Ovary (tissue), 9 donors: Measurements from ENCODE around the gene IL10RA. TPM values are rescaled to one million over a fixed set of nuclear protein-coding genes. Genes with fewer than 3 reads are reported as not detected.

Experiments
- DNase-seq, 5 donors: peaks; one replicate each; pipeline ENCODE4 v3.0.0-alpha.2; 2019 to 2020
- H3K27ac ChIP-seq, 2 donors: fragments of 200-600 bp; one replicate each; pipeline versions ENCODE4 v1.5.1 to v1.8.0; 2019 to 2022
- H3K27me3 ChIP-seq: fragments of 200-600 bp; one replicate; pipeline ENCODE4 v1.8.0; 2022
- H3K36me3 ChIP-seq: fragments of 200-600 bp; sonication (generic); one replicate; pipeline ENCODE4 v1.5.1; 2019
- H3K4me1 ChIP-seq: one replicate; pipeline ENCODE4 v1.8.1; 2013; ENCODE audit warnings: mild to moderate bottlenecking, moderate library complexity; ENCODE audit not compliant: insufficient read depth
- H3K4me3 ChIP-seq: fragments of 200-600 bp; sonication (generic); one replicate; pipeline ENCODE4 v1.5.1; 2017
- H3K9me3 ChIP-seq, 2 donors: fragments of 200-600 bp in 1 of 2; sonication (generic) in 1 of 2; one replicate each; pipeline versions ENCODE4 v1.5.1 to v1.8.1; 2013 to 2019; ENCODE audit warnings: mild to moderate bottlenecking in 1 of 2, moderate library complexity in 1 of 2
- EP300 ChIP-seq: sonication (generic); formaldehyde crosslinking; IDR thresholded peaks from one replicate; pipeline ENCODE4 v1.6.1; 2017; ENCODE audit warnings: antibody characterized with exemption
- POLR2A ChIP-seq: fragments of 450-650 bp; IDR thresholded peaks from one replicate; pipeline ENCODE4 v1.6.1; 2017; ENCODE audit warnings: antibody characterized with exemption, mild to moderate bottlenecking, moderate library complexity
- WGBS, 3 donors: extraction: QIAGEN DNeasy Blood & Tissue Kit in 1 of 3; methylation state at CpG; one replicate each; pipeline versions ENCODE4 v1.1.5 to v1.1.7; 2013 to 2017; 5-methylcytosine and 5-hydroxymethylcytosine counted together
- intact Hi-C, 4 donors: fragments of 100-400 bp; cut with DNase I; formaldehyde crosslinking; loops; one replicate each; pipeline versions ENCODE4 v1.11.0 to v1.15.1; 2022 to 2023
- polyA plus RNA-seq, 2 donors: library from polyadenylated mRNA; stranded (reverse); fragments of 200-250 nt in 1 of 2; fragments of 350-450 nt in 1 of 2; fragmentation: Illumina TruSeq in 1 of 2; extraction: RNeasy Lipid Tissue Mini Kit (QIAGEN cat#74804) in 1 of 2; gene quantifications; one replicate each; pipeline ENCODE4 v1.2.3, GENCODE V29; 2013 to 2014
- total RNA-seq, 7 donors: library from RNA; depleted of rRNA in 2 of 7; stranded (reverse); fragments of >200 nt in 2 of 7; fragmentation: NEBNext Ultra II Directional in 3 of 7; extraction: Animal tissue kit (Norgen Biotek cat#: 25700) in 3 of 7; gene quantifications; one replicate each; pipeline versions ENCODE4 v1.1.0 to v1.2.4, GENCODE V29; 2016 to 2023
- TF ChIP-seq, protein P1 (sequence below), 3 donors: fragments of 450-650 bp in 2 of 3; fragments of 200-600 bp in 1 of 3; IDR thresholded peaks; one replicate each; pipeline versions ENCODE4 v1.5.1 to v1.8.0; 2016 to 2022; ENCODE audit warnings: antibody characterized with exemption in 3 of 3, mild to moderate bottlenecking in 1 of 3
- donor health status: DM: no; HTN: no; CAD: no; lungs with moderate emphysema.
- donor health status: DM: no; HTN: no; CAD: no.
- donor health status: Bipolar disorder and iron deficiency.
- donor health status: DM: yes; HTN: yes; CAD: no.
- donor health status: DM: no; HTN: no; CAD: no.
- donor health status: DM: yes; HTN: yes; CAD: no.

The IL10RA gene
- total and polyA plus RNA-seq, 9 donors = 2.0 to 14.1 (median 6.7) TPM

DNA sequence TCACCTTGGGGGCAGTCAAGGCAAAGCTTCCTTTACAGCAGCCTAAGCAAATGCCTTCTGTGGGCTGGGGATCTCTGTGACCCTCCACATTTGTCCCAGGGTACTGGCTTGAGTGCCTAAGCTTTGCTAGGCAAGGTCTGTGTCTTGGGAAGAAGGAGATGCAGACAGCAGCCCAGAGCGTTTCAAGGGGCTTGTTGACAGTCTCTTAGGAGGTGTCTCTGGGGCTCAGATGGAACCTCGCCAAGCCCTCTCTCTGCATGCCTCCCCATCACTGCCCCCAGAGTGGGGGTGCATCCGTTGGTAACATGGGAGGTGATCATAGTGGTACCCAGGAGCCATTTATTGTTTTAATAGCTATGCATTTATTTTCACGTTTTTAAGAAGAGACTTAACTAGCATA, 61.6 kb downstream of the IL10RA start:
- Histone ChIP-seq H3K27ac (no peak overlapping the region), H3K9me3 (no peaks in the 10 kb centered on the region), H3K4me3 (no peak overlapping the region), H3K27me3 (no peaks in the 10 kb centered on the region), H3K36me3 (no peaks in the 10 kb centered on the region), H3K4me1 (no peaks in the 10 kb centered on the region)
- intact Hi-C loops = no loop called here
- TF ChIP-seq, protein P1, sequence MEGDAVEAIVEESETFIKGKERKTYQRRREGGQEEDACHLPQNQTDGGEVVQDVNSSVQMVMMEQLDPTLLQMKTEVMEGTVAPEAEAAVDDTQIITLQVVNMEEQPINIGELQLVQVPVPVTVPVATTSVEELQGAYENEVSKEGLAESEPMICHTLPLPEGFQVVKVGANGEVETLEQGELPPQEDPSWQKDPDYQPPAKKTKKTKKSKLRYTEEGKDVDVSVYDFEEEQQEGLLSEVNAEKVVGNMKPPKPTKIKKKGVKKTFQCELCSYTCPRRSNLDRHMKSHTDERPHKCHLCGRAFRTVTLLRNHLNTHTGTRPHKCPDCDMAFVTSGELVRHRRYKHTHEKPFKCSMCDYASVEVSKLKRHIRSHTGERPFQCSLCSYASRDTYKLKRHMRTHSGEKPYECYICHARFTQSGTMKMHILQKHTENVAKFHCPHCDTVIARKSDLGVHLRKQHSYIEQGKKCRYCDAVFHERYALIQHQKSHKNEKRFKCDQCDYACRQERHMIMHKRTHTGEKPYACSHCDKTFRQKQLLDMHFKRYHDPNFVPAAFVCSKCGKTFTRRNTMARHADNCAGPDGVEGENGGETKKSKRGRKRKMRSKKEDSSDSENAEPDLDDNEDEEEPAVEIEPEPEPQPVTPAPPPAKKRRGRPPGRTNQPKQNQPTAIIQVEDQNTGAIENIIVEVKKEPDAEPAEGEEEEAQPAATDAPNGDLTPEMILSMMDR (IDR thresholded peaks at IDR 0.05) = no peak
- DNase-seq = no peak
- 66 to 83% (median 72%) methylated on average over 4 of the region's 4 CpGs for WGBS, 3 donors

DNA sequence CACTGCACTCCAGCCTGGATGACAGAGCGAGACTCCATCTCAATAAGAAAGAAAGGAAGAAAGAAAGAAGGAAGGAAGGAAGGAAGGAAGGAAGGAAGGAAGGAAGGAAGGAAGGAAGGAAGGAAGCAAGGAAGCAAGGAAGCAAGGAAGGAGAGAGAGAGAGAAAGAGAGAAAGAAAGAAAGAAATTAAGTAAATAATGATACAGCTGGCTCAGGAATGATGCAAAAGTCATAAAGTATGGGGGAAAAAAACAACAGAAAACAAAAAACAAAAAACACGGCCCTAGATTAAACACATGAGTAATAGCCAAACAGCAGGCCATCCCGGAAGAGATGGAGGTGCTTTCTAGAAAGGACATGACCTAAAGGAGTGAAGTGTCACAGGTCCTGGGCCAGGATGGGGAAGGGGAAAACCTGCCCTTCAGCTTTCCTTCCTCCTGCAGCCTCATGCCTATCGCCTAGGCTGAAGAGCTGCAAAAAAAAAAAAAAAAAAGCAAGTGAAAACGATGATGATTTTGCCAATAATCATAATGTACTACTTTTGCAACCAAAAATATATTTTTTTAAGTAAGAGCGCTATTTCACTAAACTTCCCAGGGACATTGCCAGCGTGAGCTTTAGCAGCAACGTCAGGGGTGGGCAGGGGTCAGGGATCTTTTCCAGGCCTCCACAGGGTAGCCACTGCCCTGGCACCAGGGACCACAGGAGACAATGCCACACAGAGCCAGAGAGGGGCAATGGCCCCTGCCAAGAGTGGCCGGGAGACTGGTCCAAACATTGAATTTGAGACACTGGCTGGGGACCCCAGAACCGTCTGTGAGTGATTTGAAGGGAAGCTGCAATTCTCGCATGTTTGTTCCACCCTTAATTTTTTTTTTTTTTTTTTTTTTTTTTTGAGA, 62.5 kb downstream of the IL10RA start:
- WGBS, 3 donors = 50 to 65% (median 55%) methylated on average over 11 of the region's 11 CpGs
- no peaks in the 10 kb centered on the region for H3K27me3 ChIP-seq
- TF ChIP-seq, protein P1 (IDR thresholded peaks at IDR 0.05) = no peak
- TF ChIP-seq EP300 (no peak), POLR2A (no peak)
- H3K36me3 ChIP-seq = no peaks in the 10 kb centered on the region
- intact Hi-C loops = no loop called here
- H3K27ac ChIP-seq = no peak overlapping the region
- H3K4me1 ChIP-seq = no peaks in the 10 kb centered on the region
- no peak overlapping the region for H3K4me3 ChIP-seq
- DNase-seq = no peak
- H3K9me3 ChIP-seq = no peaks in the 10 kb centered on the region

DNA sequence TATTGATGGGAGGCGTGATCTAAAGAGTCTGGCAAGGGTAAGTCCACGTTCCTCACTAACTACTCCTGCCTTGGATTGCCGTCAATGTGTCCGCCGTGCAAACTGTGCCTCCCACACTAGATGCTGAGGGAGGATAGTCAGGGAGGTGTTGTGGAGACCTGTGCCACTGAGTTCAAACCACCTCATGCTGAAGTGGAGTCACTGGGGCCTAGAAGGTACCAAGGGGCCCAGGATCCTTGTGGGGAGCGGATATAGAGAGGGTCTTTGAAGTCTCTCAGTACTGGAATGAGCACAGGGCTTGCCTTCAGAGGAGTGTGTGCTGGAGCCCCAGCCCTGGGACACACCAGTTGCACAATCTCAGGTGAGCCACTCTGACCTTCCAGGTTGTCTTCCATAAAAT, 63.6 kb downstream of the IL10RA start:
- H3K36me3 ChIP-seq = no peaks in the 10 kb centered on the region
- no peaks in the 10 kb centered on the region for H3K27me3 ChIP-seq
- H3K4me3 ChIP-seq = no peak overlapping the region
- no peaks in the 10 kb centered on the region for H3K4me1 ChIP-seq
- intact Hi-C loops = loop anchor here (5.0 to 10.0 kb wide), 4 partner anchors 207 to 622 kb away; no protein-coding TSS in a partner anchor
- no peak for TF ChIP-seq EP300
- TF ChIP-seq, protein P1 (IDR thresholded peaks at IDR 0.05) = no peak
- no peak overlapping the region for H3K27ac ChIP-seq
- no peak for DNase-seq
- whole genome bisulfite sequencing, 3 donors = 84 to 90% (median 88%) methylated on average over 6 of the region's 6 CpGs
- H3K9me3 ChIP-seq = no peaks in the 10 kb centered on the region

DNA sequence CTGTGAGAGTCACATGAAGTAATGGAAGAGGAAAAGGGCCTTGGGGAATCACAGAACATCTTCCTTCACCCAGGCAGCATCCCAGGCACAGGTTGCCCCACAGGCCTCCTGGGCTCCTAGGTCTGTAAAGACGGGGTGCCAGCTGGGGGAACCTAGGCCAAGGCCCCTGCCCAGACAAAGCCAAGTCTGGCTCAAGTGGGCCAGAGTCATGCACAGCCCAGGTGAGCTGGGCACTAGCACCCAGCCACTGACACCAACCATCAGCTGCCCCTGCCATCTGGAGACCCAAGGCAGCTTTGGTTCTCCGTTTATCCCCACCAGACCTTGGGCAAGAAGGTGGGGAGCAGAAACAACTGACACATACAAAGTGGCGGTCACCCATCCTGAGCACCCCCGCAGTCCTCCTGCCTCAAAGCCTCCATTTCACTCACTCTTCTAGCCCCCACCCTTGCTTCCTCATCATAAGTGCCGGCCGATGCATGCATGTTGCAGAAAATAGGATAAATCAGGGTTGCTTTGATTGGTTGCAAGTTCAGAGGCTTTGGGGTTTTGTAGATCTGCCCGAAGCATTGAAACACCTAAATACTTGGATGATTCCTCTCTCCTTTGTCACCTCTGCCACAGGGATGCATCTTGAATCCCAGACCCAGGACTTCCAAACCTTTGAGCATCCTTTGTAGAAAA, 64.2 kb downstream of the IL10RA start:
- H3K36me3 ChIP-seq = no peaks in the 10 kb centered on the region
- intact Hi-C loops = loop anchor here (5.0 to 10.0 kb wide), 4 partner anchors 208 to 623 kb away; no protein-coding TSS in a partner anchor
- H3K9me3 ChIP-seq = no peaks in the 10 kb centered on the region
- WGBS, 3 donors = 92 to 100% (median 95%) methylated on average over 7 of the region's 7 CpGs
- no peak for TF ChIP-seq POLR2A
- no peak for TF ChIP-seq EP300
- TF ChIP-seq, protein P1 (IDR thresholded peaks at IDR 0.05) = no peak
- no peak overlapping the region for H3K4me3 ChIP-seq
- no peaks in the 10 kb centered on the region for H3K4me1 ChIP-seq
- no peak for DNase-seq
- no peaks in the 10 kb centered on the region for H3K27me3 ChIP-seq
- H3K27ac ChIP-seq = no peak overlapping the region

Other genes starting within 250 kb of the IL10RA start
- gene DSCAML1, start 189.2 kb upstream of the IL10RA start, total RNA-seq = 10 to 100 TPM in 5 of 7 donors, 1 to 10 TPM in 2; 2.3 to 16.5 (median 12.7) TPM
- 1 to 10 TPM in 1 of 2 donors, under 1 TPM in 1; 0.77 to 2.2 TPM for gene DSCAML1, start 189.2 kb upstream of the IL10RA start, polyA plus RNA-seq
- gene FXYD2, start 161.7 kb upstream of the IL10RA start, total RNA-seq = 10 to 100 TPM in 5 of 7 donors, 1 to 10 TPM in 2; 3.2 to 23.1 (median 14.7) TPM
- 1 to 10 TPM; 1.7 to 5.0 TPM for gene FXYD2, start 161.7 kb upstream of the IL10RA start, polyA plus RNA-seq
- gene FXYD6, start 109.7 kb upstream of the IL10RA start, total RNA-seq = 100 to 1,000 TPM; 119 to 322 (median 264) TPM
- 100 to 1,000 TPM; 256 to 445 TPM for gene FXYD6, start 109.7 kb upstream of the IL10RA start, polyA plus RNA-seq
- gene TMPRSS13, start 57.0 kb upstream of the IL10RA start, total RNA-seq = 1 to 10 TPM in 1 of 7 donors, under 1 TPM in 4, not detected in 2; 0.12 to 2.0 (median 0.24) TPM
- under 1 TPM; 0.05 to 0.22 TPM for gene TMPRSS13, start 57.0 kb upstream of the IL10RA start, polyA plus RNA-seq
- gene TMPRSS4, start 90.7 kb downstream of the IL10RA start, total RNA-seq = 1 to 10 TPM in 2 of 7 donors, under 1 TPM in 2, not detected in 3; 0.20 to 2.3 (median 0.85) TPM
- not detected for gene TMPRSS4, start 90.7 kb downstream of the IL10RA start, polyA plus RNA-seq
- not detected for gene SMIM35, start 100.6 kb downstream of the IL10RA start, total RNA-seq
- gene SMIM35, start 100.6 kb downstream of the IL10RA start, polyA plus RNA-seq = under 1 TPM in 1 of 2 donors, not detected in 1; 0.08 TPM
- 1 to 10 TPM in 1 of 7 donors, under 1 TPM in 6; 0.10 to 2.9 (median 0.52) TPM for gene SCN4B, start 166.4 kb downstream of the IL10RA start, total RNA-seq
- gene SCN4B, start 166.4 kb downstream of the IL10RA start, polyA plus RNA-seq = 10 to 100 TPM in 1 of 2 donors, under 1 TPM in 1; 0.50 to 13.3 TPM
- 1 to 10 TPM in 2 of 7 donors, under 1 TPM in 5; 0.11 to 1.3 (median 0.35) TPM for gene SCN2B, start 190.2 kb downstream of the IL10RA start, total RNA-seq
- gene SCN2B, start 190.2 kb downstream of the IL10RA start, polyA plus RNA-seq = 1 to 10 TPM in 1 of 2 donors, under 1 TPM in 1; 0.38 to 2.1 TPM
- 1 to 10 TPM in 6 of 7 donors, under 1 TPM in 1; 0.79 to 5.1 (median 1.8) TPM for gene JAML, start 238.6 kb downstream of the IL10RA start, total RNA-seq
- gene JAML, start 238.6 kb downstream of the IL10RA start, polyA plus RNA-seq = 10 to 100 TPM in 1 of 2 donors, 1 to 10 TPM in 1; 2.0 to 18.0 TPM